H9 (cell line): ENCODE data around the gene P2RY8. TPM values are rescaled to one million over a fixed set of nuclear protein-coding genes. Genes with fewer than 3 reads are reported as not detected.
"Not testable (repeated sequence)": the region's sequence is repeated elsewhere in the genome, so short reads cannot be mapped to it uniquely, and the experiment has no call there.

Experiments
- DNase-seq: peaks from one replicate; pipeline ENCODE4 v3.0.0-alpha.2; 2017
- H2AFZ ChIP-seq: one replicate; pipeline ENCODE4 v1.6.1; 2013; ENCODE audit warnings: mild to moderate bottlenecking, low read length, control low read depth, moderate library complexity
- H2AK5ac ChIP-seq: 2 replicates; pipeline ENCODE4 v1.6.1; 2013; ENCODE audit warnings: low read length, control low read depth, mixed read lengths; ENCODE audit not compliant: insufficient read length
- H2BK120ac ChIP-seq: one replicate; pipeline ENCODE4 v1.6.1; 2013; ENCODE audit warnings: low read depth, mild to moderate bottlenecking, low read length, control low read depth, inconsistent platforms; ENCODE audit not compliant: poor library complexity, severe bottlenecking
- H2BK12ac ChIP-seq: 2 replicates; pipeline ENCODE4 v1.6.1; 2013; ENCODE audit warnings: low read length, control low read depth, mixed read lengths, low read depth; ENCODE audit not compliant: insufficient read length
- H2BK15ac ChIP-seq: 2 replicates; pipeline ENCODE4 v1.6.1; 2013; ENCODE audit warnings: low read depth, low read length, control low read depth
- H2BK20ac ChIP-seq: one replicate; pipeline ENCODE4 v1.6.1; 2013; ENCODE audit warnings: low read depth, mild to moderate bottlenecking, low read length, control low read depth, inconsistent platforms; ENCODE audit not compliant: poor library complexity, severe bottlenecking
- H2BK5ac ChIP-seq: 2 replicates; pipeline ENCODE4 v1.6.1; 2013; ENCODE audit warnings: low read length, control low read depth, mixed read lengths; ENCODE audit not compliant: insufficient read length
- H3K14ac ChIP-seq: 2 replicates; pipeline ENCODE4 v1.6.1; 2013; ENCODE audit warnings: low read length, control low read depth; ENCODE audit not compliant: insufficient read depth
- H3K18ac ChIP-seq: 2 replicates; pipeline ENCODE4 v1.6.1; 2013; ENCODE audit warnings: low read depth, mild to moderate bottlenecking, mixed read lengths, low read length, control low read depth; ENCODE audit not compliant: insufficient read length
- H3K23ac ChIP-seq: 2 replicates; pipeline ENCODE4 v1.6.1; 2013; ENCODE audit warnings: low read length, control low read depth, mixed read lengths, low read depth; ENCODE audit not compliant: insufficient read length
- H3K23me2 ChIP-seq: 2 replicates; pipeline ENCODE4 v1.6.1; 2013; ENCODE audit warnings: low read depth, mild to moderate bottlenecking, mixed read lengths, low read length, control low read depth; ENCODE audit not compliant: insufficient read length, poor library complexity, severe bottlenecking
- H3K27ac ChIP-seq: 2 replicates; pipeline ENCODE4 v1.5.1; 2013; ENCODE audit warnings: low read length, control low read depth, mixed read lengths, low read depth; ENCODE audit not compliant: insufficient read length
- H3K27me3 ChIP-seq: 2 replicates; pipeline ENCODE4 v1.6.1; 2013; ENCODE audit warnings: low read length, control low read depth, inconsistent platforms; ENCODE audit not compliant: insufficient read depth
- H3K4ac ChIP-seq: 2 replicates; pipeline ENCODE4 v1.6.1; 2013; ENCODE audit warnings: low read depth, mild to moderate bottlenecking, control low read depth, inconsistent platforms, low read length, moderate library complexity
- H3K4me1 ChIP-seq: 2 replicates; pipeline ENCODE4 v1.6.1; 2013; ENCODE audit warnings: low read length, control low read depth, inconsistent platforms; ENCODE audit not compliant: insufficient read depth
- H3K4me2 ChIP-seq: 2 replicates; pipeline ENCODE4 v1.6.1; 2013; ENCODE audit warnings: low read length, control low read depth, mixed read lengths; ENCODE audit not compliant: insufficient read length, insufficient read depth
- H3K56ac ChIP-seq: 2 replicates; pipeline ENCODE4 v1.6.1; 2013; ENCODE audit warnings: low read depth, mild to moderate bottlenecking, mixed read lengths, low read length, control low read depth; ENCODE audit not compliant: insufficient read length
- H3K79me1 ChIP-seq: 2 replicates; pipeline ENCODE4 v1.6.1; 2013; ENCODE audit warnings: low read depth, mild to moderate bottlenecking, moderate library complexity, low read length, control low read depth, inconsistent platforms; ENCODE audit not compliant: insufficient read depth, poor library complexity, severe bottlenecking
- H3K79me2 ChIP-seq: 2 replicates; pipeline ENCODE4 v1.6.1; 2013; ENCODE audit warnings: low read length, control low read depth, inconsistent platforms; ENCODE audit not compliant: insufficient read depth
- H3K9ac ChIP-seq: 2 replicates; pipeline ENCODE4 v1.6.1; 2013; ENCODE audit warnings: low read length, control low read depth, mixed read lengths; ENCODE audit not compliant: insufficient read length; ENCODE audit errors: extremely low read depth
- H3K9me3 ChIP-seq: one replicate; pipeline ENCODE4 v1.6.1; 2013; ENCODE audit warnings: low read depth, low read length, inconsistent platforms; ENCODE audit not compliant: control insufficient read depth
- H3T11ph ChIP-seq: one replicate; pipeline ENCODE4 v1.6.1; 2013; ENCODE audit warnings: mild to moderate bottlenecking, low read length, control low read depth, inconsistent platforms
- H4K20me1 ChIP-seq: one replicate; pipeline ENCODE4 v1.6.1; 2013; ENCODE audit not compliant: control insufficient read depth, insufficient read length, insufficient read depth
- H4K5ac ChIP-seq: 2 replicates; pipeline ENCODE4 v1.6.1; 2013; ENCODE audit warnings: low read depth, mild to moderate bottlenecking, mixed read lengths, low read length, control low read depth; ENCODE audit not compliant: insufficient read length
- H4K8ac ChIP-seq: replicated peaks from 2 replicates; pipeline ENCODE4 v1.6.1; 2013; ENCODE audit warnings: low read length, control low read depth, mixed read lengths, low read depth; ENCODE audit not compliant: insufficient read length
- H4K91ac ChIP-seq: 2 replicates; pipeline ENCODE4 v1.6.1; 2013; ENCODE audit warnings: low read depth, mild to moderate bottlenecking, moderate library complexity, mixed read lengths, low read length, control low read depth; ENCODE audit not compliant: insufficient read length
- H3K27ac Mint-ChIP-seq, 3 experiments: 2 replicates in 2 of 3; 3 replicates in 1 of 3; pipeline ENCODE4 v1.8.0; 2020 to 2021; ENCODE audit warnings: mixed read lengths in 3 of 3, mild to moderate bottlenecking in 1 of 3, moderate library complexity in 1 of 3
- H3K27me3 Mint-ChIP-seq: 2 replicates; pipeline ENCODE4 v1.8.0; 2021; ENCODE audit warnings: low read depth, mild to moderate bottlenecking, moderate library complexity, mixed read lengths
- H3K36me3 Mint-ChIP-seq, 3 experiments: 2 replicates in 2 of 3; 3 replicates in 1 of 3; pipeline ENCODE4 v1.8.0; 2020 to 2021; ENCODE audit warnings: low read depth in 3 of 3, mixed read lengths in 3 of 3; ENCODE audit not compliant: insufficient read depth in 1 of 3
- H3K4me1 Mint-ChIP-seq, 2 experiments: 2 replicates each; pipeline ENCODE4 v1.8.0; 2020; ENCODE audit warnings: mixed read lengths in 2 of 2
- H3K4me3 Mint-ChIP-seq, 2 experiments: 2 replicates in 1 of 2; 3 replicates in 1 of 2; pipeline ENCODE4 v1.8.0; 2020 to 2021; ENCODE audit warnings: mild to moderate bottlenecking in 2 of 2, mixed read lengths in 2 of 2, moderate library complexity in 1 of 2
- H3K9me3 Mint-ChIP-seq, 2 experiments: 2 replicates in 1 of 2; 3 replicates in 1 of 2; pipeline ENCODE4 v1.8.0; 2020; ENCODE audit warnings: mild to moderate bottlenecking in 2 of 2, mixed read lengths in 2 of 2, moderate library complexity in 1 of 2
- WGBS: extraction: QIAGEN DNeasy Blood & Tissue Kit; methylation state at CpG from one replicate; pipeline ENCODE4 v1.1.7; 2013; ENCODE audit warnings: missing lambda C conversion rate, low lambda C conversion rate, mixed read lengths; ENCODE audit not compliant: insufficient read length; ENCODE audit errors: extremely low coverage; 5-methylcytosine and 5-hydroxymethylcytosine counted together
- total RNA-seq: library from RNA; stranded (reverse); gene quantifications from 2 replicates; pipeline ENCODE4 v1.2.1, GENCODE V29; 2021
- TF ChIP-seq, protein P1 (sequence below): fragments of 200-600 bp; sonication (generic); conservative IDR thresholded peaks from 3 replicates; pipeline ENCODE4 v1.8.0; 2021; ENCODE audit warnings: antibody characterized with exemption, mild to moderate bottlenecking

P2RY8 gene
- total RNA-seq, 1 experiment from 2014 or later = not detected

- H3K36me3 Mint-ChIP-seq = no peaks in the 10 kb centered on the region
- TF ChIP-seq, protein P1, sequence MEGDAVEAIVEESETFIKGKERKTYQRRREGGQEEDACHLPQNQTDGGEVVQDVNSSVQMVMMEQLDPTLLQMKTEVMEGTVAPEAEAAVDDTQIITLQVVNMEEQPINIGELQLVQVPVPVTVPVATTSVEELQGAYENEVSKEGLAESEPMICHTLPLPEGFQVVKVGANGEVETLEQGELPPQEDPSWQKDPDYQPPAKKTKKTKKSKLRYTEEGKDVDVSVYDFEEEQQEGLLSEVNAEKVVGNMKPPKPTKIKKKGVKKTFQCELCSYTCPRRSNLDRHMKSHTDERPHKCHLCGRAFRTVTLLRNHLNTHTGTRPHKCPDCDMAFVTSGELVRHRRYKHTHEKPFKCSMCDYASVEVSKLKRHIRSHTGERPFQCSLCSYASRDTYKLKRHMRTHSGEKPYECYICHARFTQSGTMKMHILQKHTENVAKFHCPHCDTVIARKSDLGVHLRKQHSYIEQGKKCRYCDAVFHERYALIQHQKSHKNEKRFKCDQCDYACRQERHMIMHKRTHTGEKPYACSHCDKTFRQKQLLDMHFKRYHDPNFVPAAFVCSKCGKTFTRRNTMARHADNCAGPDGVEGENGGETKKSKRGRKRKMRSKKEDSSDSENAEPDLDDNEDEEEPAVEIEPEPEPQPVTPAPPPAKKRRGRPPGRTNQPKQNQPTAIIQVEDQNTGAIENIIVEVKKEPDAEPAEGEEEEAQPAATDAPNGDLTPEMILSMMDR = no peak
- Histone ChIP-seq H3K4me2 (no peak overlapping the region), H3K9ac (no peak overlapping the region), H3T11ph (no peak overlapping the region), H4K91ac (no peak overlapping the region), H4K8ac (no peak overlapping the region), H3K9me3 (no peaks in the 10 kb centered on the region), H3K23ac (no peak overlapping the region), H4K5ac (no peak overlapping the region), H2AFZ (no peak overlapping the region), H3K79me1 (no peaks in the 10 kb centered on the region), H3K4ac (no peak overlapping the region), H2BK120ac (no peak overlapping the region), H3K4me1 (no peaks in the 10 kb centered on the region; the same call in 1 of the 2 replicates), H2BK12ac (no peak overlapping the region), H3K27me3 (no peaks in the 10 kb centered on the region), H3K56ac (no peak overlapping the region), H2BK15ac (no peak overlapping the region), H2BK20ac (no peak overlapping the region), H3K14ac (no peak overlapping the region), H2BK5ac (no peak overlapping the region), H3K27ac (no peak overlapping the region), H3K23me2 (no peaks in the 10 kb centered on the region), H4K20me1 (no peaks in the 10 kb centered on the region), H3K79me2 (no peaks in the 10 kb centered on the region), H3K18ac (no peak overlapping the region), H2AK5ac (no peak overlapping the region)
- H3K4me3 Mint-ChIP-seq = no peak overlapping the region
- no CpG with 5 or more reads among the region's 4 CpGs for WGBS
- peaks cover 4 to 7% of the 10 kb centered on the region in 2 experiments; a peak in 4 of 5 replicates for H3K9me3 Mint-ChIP-seq
- no peak overlapping the region for H3K27ac Mint-ChIP-seq
- peaks cover 6 to 10% of the 10 kb centered on the region in 2 experiments for H3K4me1 Mint-ChIP-seq
- no peak for DNase-seq
- no peaks in the 10 kb centered on the region for H3K27me3 Mint-ChIP-seq
These were observed 12.0 kb downstream of the P2RY8 start for GRCh38 chrX:1524874-1525582.

GRCh38 chrX:1522905-1523304 lies 14.1 kb downstream of the P2RY8 start:
- not testable (repeated sequence) for H3K14ac ChIP-seq, H3K23me2 ChIP-seq, H3K4me2 ChIP-seq, H2BK12ac ChIP-seq, H3K56ac ChIP-seq, H3K4ac ChIP-seq, H2BK120ac ChIP-seq, H2AFZ ChIP-seq, H3K4me3 Mint-ChIP-seq, H3K18ac ChIP-seq, H3K36me3 Mint-ChIP-seq, H3K23ac ChIP-seq, H3T11ph ChIP-seq, H4K5ac ChIP-seq, H4K91ac ChIP-seq, H2BK20ac ChIP-seq, H3K9me3 ChIP-seq, H3K27me3 Mint-ChIP-seq, H2BK15ac ChIP-seq, H2BK5ac ChIP-seq, H3K4me1 ChIP-seq, H4K20me1 ChIP-seq, H2AK5ac ChIP-seq, H3K79me1 ChIP-seq, DNase-seq, H3K27ac Mint-ChIP-seq, H3K27ac ChIP-seq, H3K27me3 ChIP-seq, H3K79me2 ChIP-seq, H3K4me1 Mint-ChIP-seq, H3K9ac ChIP-seq, H4K8ac ChIP-seq
- H3K9me3 Mint-ChIP-seq = peaks cover 13 to 16% of the 10 kb centered on the region in 2 experiments
- WGBS = no CpG with 5 or more reads among the region's 4 CpGs
